Fibroblast of the aortic adventitia (primary cell): ENCODE data around the gene ARID1B. TPM values are rescaled to one million over a fixed set of nuclear protein-coding genes. Genes with fewer than 3 reads are reported as not detected.

Experiments
- DNase-seq: peaks from one replicate; pipeline ENCODE4 v3.0.0-alpha.2; 2010; ENCODE audit warnings: low read depth
- H3K4me3 ChIP-seq: 2 replicates; pipeline ENCODE4 v1.5.1; 2011; ENCODE audit warnings: low read depth, mild to moderate bottlenecking, control low read depth, low read length, moderate library complexity
- total RNA-seq: library from RNA; depleted of rRNA; stranded (reverse); fragments of >200 nt; gene quantifications from 2 replicates; pipeline ENCODE4 v1.2.3, GENCODE V29; 2012; ENCODE audit warnings: low replicate concordance
- TF ChIP-seq, protein P1 (sequence below): IDR thresholded peaks from 2 replicates; pipeline ENCODE4 v1.5.1; 2011; ENCODE audit warnings: mild to moderate bottlenecking, low read length, control low read depth, inconsistent platforms; ENCODE audit not compliant: insufficient read depth

Gene ARID1B
- total RNA-seq, 1 donor = 55.9 TPM

DNA sequence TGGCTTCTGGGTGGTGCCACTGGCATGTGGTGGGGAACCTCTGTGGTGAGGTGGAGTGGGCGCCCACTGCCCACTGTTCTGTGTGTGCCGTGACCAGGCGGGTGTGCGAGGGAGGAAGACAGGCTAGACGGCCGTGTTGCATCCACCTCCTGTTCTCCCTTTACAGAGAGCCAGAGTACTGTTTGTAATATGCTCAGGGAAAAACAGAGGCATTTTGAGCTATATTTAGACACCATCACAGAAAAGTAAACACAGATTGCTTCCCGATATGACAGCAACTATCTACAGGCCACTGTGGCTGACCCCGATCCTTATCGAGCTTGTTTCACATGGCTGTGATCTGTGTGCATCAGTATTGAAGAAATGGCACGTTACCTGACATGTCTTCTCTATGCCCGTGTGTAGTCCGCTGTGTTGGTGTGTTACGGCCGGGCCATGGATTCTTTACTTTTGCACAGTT is 45.6 kb downstream of the ARID1B start:
- TF ChIP-seq, protein P1, sequence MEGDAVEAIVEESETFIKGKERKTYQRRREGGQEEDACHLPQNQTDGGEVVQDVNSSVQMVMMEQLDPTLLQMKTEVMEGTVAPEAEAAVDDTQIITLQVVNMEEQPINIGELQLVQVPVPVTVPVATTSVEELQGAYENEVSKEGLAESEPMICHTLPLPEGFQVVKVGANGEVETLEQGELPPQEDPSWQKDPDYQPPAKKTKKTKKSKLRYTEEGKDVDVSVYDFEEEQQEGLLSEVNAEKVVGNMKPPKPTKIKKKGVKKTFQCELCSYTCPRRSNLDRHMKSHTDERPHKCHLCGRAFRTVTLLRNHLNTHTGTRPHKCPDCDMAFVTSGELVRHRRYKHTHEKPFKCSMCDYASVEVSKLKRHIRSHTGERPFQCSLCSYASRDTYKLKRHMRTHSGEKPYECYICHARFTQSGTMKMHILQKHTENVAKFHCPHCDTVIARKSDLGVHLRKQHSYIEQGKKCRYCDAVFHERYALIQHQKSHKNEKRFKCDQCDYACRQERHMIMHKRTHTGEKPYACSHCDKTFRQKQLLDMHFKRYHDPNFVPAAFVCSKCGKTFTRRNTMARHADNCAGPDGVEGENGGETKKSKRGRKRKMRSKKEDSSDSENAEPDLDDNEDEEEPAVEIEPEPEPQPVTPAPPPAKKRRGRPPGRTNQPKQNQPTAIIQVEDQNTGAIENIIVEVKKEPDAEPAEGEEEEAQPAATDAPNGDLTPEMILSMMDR = no peak
- DNase-seq = no peak
- no peak overlapping the region for H3K4me3 ChIP-seq

DNA sequence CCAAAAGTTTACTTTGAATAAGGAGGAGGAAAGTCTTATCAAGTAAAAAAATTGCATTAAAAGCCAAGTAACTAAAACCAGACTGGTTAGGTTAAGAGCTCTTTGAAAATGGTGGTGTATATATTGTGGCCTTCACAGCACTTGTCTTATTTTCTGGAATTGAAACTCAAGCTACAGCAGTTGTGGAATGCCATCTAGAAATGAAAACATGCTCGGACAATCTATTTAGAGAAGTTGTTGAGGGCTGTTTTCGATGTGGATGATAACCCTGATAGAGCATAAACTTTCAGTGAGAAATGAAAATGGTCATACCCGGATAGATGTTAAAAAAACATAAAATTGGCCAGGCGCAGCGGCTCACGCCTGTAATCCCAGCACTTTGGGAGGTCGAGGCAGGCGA is 47.0 kb downstream of the ARID1B start:
- TF ChIP-seq, protein P1 = no peak
- DNase-seq = no peak
- no peak overlapping the region for H3K4me3 ChIP-seq

DNA sequence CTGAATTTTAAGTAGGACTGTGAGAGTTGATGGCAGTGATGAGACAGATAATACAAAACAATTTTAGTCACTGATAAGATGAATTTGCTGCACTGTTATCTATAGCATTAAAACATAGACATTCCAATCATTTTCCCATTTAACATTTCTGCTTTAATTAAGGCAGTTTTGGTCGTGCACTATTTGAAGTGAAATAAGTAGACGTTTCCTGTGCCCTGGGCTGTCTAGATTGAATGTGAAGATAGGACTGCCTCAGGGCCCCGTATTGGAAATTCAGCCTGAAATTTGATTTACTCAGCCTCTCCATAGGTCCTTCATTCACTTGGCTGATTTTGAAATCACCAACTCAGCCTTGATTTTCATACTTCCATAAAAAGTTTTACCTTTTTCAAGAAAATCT is 48.3 kb downstream of the ARID1B start:
- TF ChIP-seq, protein P1 = no peak
- DNase-seq = no peak
- no peak overlapping the region for H3K4me3 ChIP-seq

DNA sequence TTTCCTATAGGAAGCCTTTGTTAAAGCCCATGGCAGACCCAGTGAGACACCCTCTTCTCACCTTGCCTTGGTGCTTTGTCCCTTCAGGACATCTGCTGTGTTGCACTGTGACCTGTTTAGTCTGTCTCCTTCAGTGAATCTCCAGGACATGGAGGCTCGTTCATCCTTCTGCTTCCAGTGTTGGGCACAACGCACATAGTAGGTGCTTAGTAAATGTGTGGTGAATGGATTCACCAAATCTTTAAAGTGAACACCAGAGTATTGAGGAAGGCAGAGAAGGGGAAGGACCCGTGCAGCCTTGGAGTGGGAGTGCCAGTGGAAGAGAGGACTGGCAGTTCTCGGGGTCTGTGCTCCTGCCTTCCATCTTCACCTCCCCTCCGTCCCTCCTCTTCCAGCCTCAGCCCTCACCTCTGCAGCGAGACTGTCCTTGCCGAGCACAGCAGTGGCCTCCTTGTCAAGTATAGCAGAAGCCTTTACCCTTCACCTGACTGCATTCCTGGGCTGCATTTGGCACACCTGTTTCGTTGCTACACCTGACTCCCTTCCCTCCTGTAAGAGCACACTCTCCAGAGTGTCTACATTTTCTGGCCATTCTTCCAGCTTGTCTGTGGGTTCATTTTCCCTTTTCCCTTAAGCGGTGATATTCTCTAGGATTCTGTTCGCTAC is 49.2 kb downstream of the ARID1B start:
- no peak overlapping the region for H3K4me3 ChIP-seq
- TF ChIP-seq, protein P1 = no peak
- no peak for DNase-seq

DNA sequence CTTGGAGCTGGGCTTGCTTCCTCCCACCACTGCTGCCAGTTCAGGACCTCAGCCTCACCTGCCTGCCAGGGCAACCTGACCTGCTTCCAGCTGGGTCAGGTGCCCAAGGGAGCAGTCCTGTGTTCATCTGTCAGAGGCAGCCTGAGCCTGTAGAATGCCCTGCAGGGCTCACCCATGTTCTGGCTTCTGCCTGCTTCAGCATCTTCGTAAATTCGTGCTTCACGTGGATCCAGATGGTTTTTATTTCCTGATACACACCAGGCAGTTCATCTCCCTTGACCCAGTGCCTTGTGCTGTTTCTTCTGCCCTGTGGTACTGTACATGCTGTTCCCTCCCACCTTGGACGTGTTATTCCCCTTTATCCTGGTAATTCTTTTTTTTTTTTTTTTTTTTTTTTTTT is 50.2 kb downstream of the ARID1B start:
- TF ChIP-seq, protein P1 = no peak
- H3K4me3 ChIP-seq = no peak overlapping the region
- peak; percentile 40 for DNase-seq

DNA sequence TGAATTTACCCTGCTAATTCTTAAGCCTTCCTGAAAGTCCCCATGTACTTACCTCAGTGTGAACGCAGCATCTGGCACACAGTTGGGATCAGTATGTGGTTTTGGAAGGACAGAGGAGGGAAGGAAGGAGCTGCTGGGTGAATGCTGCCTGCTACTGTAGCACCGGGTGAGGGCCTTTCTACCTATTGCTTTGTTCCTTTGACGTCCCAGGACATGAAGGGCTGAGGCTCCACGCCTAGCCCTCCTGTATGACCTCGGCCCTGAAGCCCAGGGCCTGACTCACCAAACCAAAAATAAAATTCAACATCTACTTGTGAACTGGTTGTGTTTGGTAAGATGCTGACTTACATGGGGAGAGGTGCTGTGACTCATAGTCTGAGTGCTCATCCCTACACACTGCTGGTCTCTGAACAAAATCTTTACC is 51.1 kb downstream of the ARID1B start:
- peak; percentile 77 for DNase-seq
- H3K4me3 ChIP-seq = no peak overlapping the region
- TF ChIP-seq, protein P1 = no peak

DNA sequence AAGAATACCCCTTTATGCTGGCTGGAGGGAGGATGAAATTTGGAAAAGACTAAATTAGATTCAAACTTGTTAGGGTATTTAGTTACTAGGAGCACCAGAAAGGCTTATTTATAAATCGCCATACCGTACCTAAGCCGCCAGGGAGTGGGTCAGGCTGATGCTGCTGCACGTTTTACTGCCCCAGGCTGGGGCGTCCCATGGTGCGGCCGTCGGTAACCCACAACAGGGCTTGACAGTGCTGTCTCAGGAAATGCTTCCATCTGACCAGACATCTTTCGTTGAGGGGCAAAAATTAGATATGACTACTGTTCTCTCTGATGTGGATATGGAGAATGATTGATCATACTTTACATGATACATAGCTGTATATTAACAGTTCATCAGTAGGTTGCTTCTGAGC is 52.9 kb downstream of the ARID1B start:
- TF ChIP-seq, protein P1 = no peak
- H3K4me3 ChIP-seq = no peak overlapping the region
- DNase-seq = no peak
